H9 (cell line): ENCODE data around the gene TTC39C. TPM values are rescaled to one million over a fixed set of nuclear protein-coding genes. Genes with fewer than 3 reads are reported as not detected.

Experiments
- DNase-seq: peaks from one replicate; pipeline ENCODE4 v3.0.0-alpha.2; 2017
- H2AFZ ChIP-seq: one replicate; pipeline ENCODE4 v1.6.1; 2013; ENCODE audit warnings: mild to moderate bottlenecking, low read length, control low read depth, moderate library complexity
- H2AK5ac ChIP-seq: 2 replicates; pipeline ENCODE4 v1.6.1; 2013; ENCODE audit warnings: low read length, control low read depth, mixed read lengths; ENCODE audit not compliant: insufficient read length
- H2BK120ac ChIP-seq: one replicate; pipeline ENCODE4 v1.6.1; 2013; ENCODE audit warnings: low read depth, mild to moderate bottlenecking, low read length, control low read depth, inconsistent platforms; ENCODE audit not compliant: poor library complexity, severe bottlenecking
- H2BK12ac ChIP-seq: 2 replicates; pipeline ENCODE4 v1.6.1; 2013; ENCODE audit warnings: low read length, control low read depth, mixed read lengths, low read depth; ENCODE audit not compliant: insufficient read length
- H2BK15ac ChIP-seq: 2 replicates; pipeline ENCODE4 v1.6.1; 2013; ENCODE audit warnings: low read depth, low read length, control low read depth
- H2BK20ac ChIP-seq: one replicate; pipeline ENCODE4 v1.6.1; 2013; ENCODE audit warnings: low read depth, mild to moderate bottlenecking, low read length, control low read depth, inconsistent platforms; ENCODE audit not compliant: poor library complexity, severe bottlenecking
- H2BK5ac ChIP-seq: 2 replicates; pipeline ENCODE4 v1.6.1; 2013; ENCODE audit warnings: low read length, control low read depth, mixed read lengths; ENCODE audit not compliant: insufficient read length
- H3K14ac ChIP-seq: 2 replicates; pipeline ENCODE4 v1.6.1; 2013; ENCODE audit warnings: low read length, control low read depth; ENCODE audit not compliant: insufficient read depth
- H3K18ac ChIP-seq: 2 replicates; pipeline ENCODE4 v1.6.1; 2013; ENCODE audit warnings: low read depth, mild to moderate bottlenecking, mixed read lengths, low read length, control low read depth; ENCODE audit not compliant: insufficient read length
- H3K23ac ChIP-seq: 2 replicates; pipeline ENCODE4 v1.6.1; 2013; ENCODE audit warnings: low read length, control low read depth, mixed read lengths, low read depth; ENCODE audit not compliant: insufficient read length
- H3K23me2 ChIP-seq: 2 replicates; pipeline ENCODE4 v1.6.1; 2013; ENCODE audit warnings: low read depth, mild to moderate bottlenecking, mixed read lengths, low read length, control low read depth; ENCODE audit not compliant: insufficient read length, poor library complexity, severe bottlenecking
- H3K27ac ChIP-seq: 2 replicates; pipeline ENCODE4 v1.5.1; 2013; ENCODE audit warnings: low read length, control low read depth, mixed read lengths, low read depth; ENCODE audit not compliant: insufficient read length
- H3K27me3 ChIP-seq: 2 replicates; pipeline ENCODE4 v1.6.1; 2013; ENCODE audit warnings: low read length, control low read depth, inconsistent platforms; ENCODE audit not compliant: insufficient read depth
- H3K4ac ChIP-seq: 2 replicates; pipeline ENCODE4 v1.6.1; 2013; ENCODE audit warnings: low read depth, mild to moderate bottlenecking, control low read depth, inconsistent platforms, low read length, moderate library complexity
- H3K4me1 ChIP-seq: 2 replicates; pipeline ENCODE4 v1.6.1; 2013; ENCODE audit warnings: low read length, control low read depth, inconsistent platforms; ENCODE audit not compliant: insufficient read depth
- H3K4me2 ChIP-seq: 2 replicates; pipeline ENCODE4 v1.6.1; 2013; ENCODE audit warnings: low read length, control low read depth, mixed read lengths; ENCODE audit not compliant: insufficient read length, insufficient read depth
- H3K56ac ChIP-seq: 2 replicates; pipeline ENCODE4 v1.6.1; 2013; ENCODE audit warnings: low read depth, mild to moderate bottlenecking, mixed read lengths, low read length, control low read depth; ENCODE audit not compliant: insufficient read length
- H3K79me1 ChIP-seq: 2 replicates; pipeline ENCODE4 v1.6.1; 2013; ENCODE audit warnings: low read depth, mild to moderate bottlenecking, moderate library complexity, low read length, control low read depth, inconsistent platforms; ENCODE audit not compliant: insufficient read depth, poor library complexity, severe bottlenecking
- H3K79me2 ChIP-seq: 2 replicates; pipeline ENCODE4 v1.6.1; 2013; ENCODE audit warnings: low read length, control low read depth, inconsistent platforms; ENCODE audit not compliant: insufficient read depth
- H3K9ac ChIP-seq: 2 replicates; pipeline ENCODE4 v1.6.1; 2013; ENCODE audit warnings: low read length, control low read depth, mixed read lengths; ENCODE audit not compliant: insufficient read length; ENCODE audit errors: extremely low read depth
- H3K9me3 ChIP-seq: one replicate; pipeline ENCODE4 v1.6.1; 2013; ENCODE audit warnings: low read depth, low read length, inconsistent platforms; ENCODE audit not compliant: control insufficient read depth
- H3T11ph ChIP-seq: one replicate; pipeline ENCODE4 v1.6.1; 2013; ENCODE audit warnings: mild to moderate bottlenecking, low read length, control low read depth, inconsistent platforms
- H4K20me1 ChIP-seq: one replicate; pipeline ENCODE4 v1.6.1; 2013; ENCODE audit not compliant: control insufficient read depth, insufficient read length, insufficient read depth
- H4K5ac ChIP-seq: 2 replicates; pipeline ENCODE4 v1.6.1; 2013; ENCODE audit warnings: low read depth, mild to moderate bottlenecking, mixed read lengths, low read length, control low read depth; ENCODE audit not compliant: insufficient read length
- H4K8ac ChIP-seq: replicated peaks from 2 replicates; pipeline ENCODE4 v1.6.1; 2013; ENCODE audit warnings: low read length, control low read depth, mixed read lengths, low read depth; ENCODE audit not compliant: insufficient read length
- H4K91ac ChIP-seq: 2 replicates; pipeline ENCODE4 v1.6.1; 2013; ENCODE audit warnings: low read depth, mild to moderate bottlenecking, moderate library complexity, mixed read lengths, low read length, control low read depth; ENCODE audit not compliant: insufficient read length
- H3K27ac Mint-ChIP-seq, 3 experiments: 2 replicates in 2 of 3; 3 replicates in 1 of 3; pipeline ENCODE4 v1.8.0; 2020 to 2021; ENCODE audit warnings: mixed read lengths in 3 of 3, mild to moderate bottlenecking in 1 of 3, moderate library complexity in 1 of 3
- H3K27me3 Mint-ChIP-seq: 2 replicates; pipeline ENCODE4 v1.8.0; 2021; ENCODE audit warnings: low read depth, mild to moderate bottlenecking, moderate library complexity, mixed read lengths
- H3K36me3 Mint-ChIP-seq, 3 experiments: 2 replicates in 2 of 3; 3 replicates in 1 of 3; pipeline ENCODE4 v1.8.0; 2020 to 2021; ENCODE audit warnings: low read depth in 3 of 3, mixed read lengths in 3 of 3; ENCODE audit not compliant: insufficient read depth in 1 of 3
- H3K4me1 Mint-ChIP-seq, 2 experiments: 2 replicates each; pipeline ENCODE4 v1.8.0; 2020; ENCODE audit warnings: mixed read lengths in 2 of 2
- H3K4me3 Mint-ChIP-seq, 2 experiments: 2 replicates in 1 of 2; 3 replicates in 1 of 2; pipeline ENCODE4 v1.8.0; 2020 to 2021; ENCODE audit warnings: mild to moderate bottlenecking in 2 of 2, mixed read lengths in 2 of 2, moderate library complexity in 1 of 2
- H3K9me3 Mint-ChIP-seq, 2 experiments: 2 replicates in 1 of 2; 3 replicates in 1 of 2; pipeline ENCODE4 v1.8.0; 2020; ENCODE audit warnings: mild to moderate bottlenecking in 2 of 2, mixed read lengths in 2 of 2, moderate library complexity in 1 of 2
- WGBS: extraction: QIAGEN DNeasy Blood & Tissue Kit; methylation state at CpG from one replicate; pipeline ENCODE4 v1.1.7; 2013; ENCODE audit warnings: missing lambda C conversion rate, low lambda C conversion rate, mixed read lengths; ENCODE audit not compliant: insufficient read length; ENCODE audit errors: extremely low coverage; 5-methylcytosine and 5-hydroxymethylcytosine counted together
- total RNA-seq: library from RNA; stranded (reverse); gene quantifications from 2 replicates; pipeline ENCODE4 v1.2.1, GENCODE V29; 2021
- TF ChIP-seq, protein P1 (sequence below): fragments of 200-600 bp; sonication (generic); conservative IDR thresholded peaks from 3 replicates; pipeline ENCODE4 v1.8.0; 2021; ENCODE audit warnings: antibody characterized with exemption, mild to moderate bottlenecking

Gene TTC39C
- total RNA-seq, 1 experiment from 2014 or later: 18.0 TPM

DNA sequence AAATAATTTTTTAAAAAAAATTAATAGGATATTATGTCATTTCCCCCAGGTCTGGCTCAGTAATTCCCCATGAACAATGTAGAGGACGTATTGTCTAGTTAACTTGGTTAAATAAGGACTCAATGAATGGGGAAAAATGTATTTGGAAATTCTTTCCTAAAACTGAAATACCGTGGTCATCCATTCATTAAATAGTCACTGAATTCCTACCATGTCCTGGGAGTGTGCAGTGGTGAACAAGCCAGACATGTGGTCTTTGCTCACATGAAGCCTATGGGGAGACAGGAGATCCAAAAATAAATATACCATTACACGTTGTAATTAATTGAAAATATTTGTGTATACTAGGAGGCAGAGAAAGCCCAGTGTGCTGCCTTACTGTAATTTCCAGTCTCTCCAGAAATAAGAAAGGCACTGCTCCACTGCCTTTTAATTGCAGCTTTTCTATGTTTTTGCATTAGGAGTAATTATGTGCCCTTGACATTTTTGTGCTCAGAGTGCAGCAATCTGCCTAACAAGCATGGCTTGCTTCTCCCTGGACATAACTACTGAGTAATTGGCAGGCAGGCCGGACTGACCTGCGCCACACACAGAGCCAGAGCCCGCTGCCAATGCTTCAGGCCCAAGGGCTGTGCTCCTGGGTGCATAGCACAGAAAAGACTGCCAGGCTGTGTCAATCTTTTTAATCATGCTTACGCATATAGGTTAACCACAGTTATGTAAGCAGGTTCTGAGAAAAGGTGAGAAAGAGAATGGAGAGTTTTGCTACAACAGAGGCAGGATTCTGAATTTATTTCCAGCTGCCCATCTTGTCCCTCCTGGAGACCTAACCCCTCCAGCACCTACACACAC is 22.2 kb upstream of the TTC39C start:
- H3K4me2 ChIP-seq: no peak overlapping the region
- no peak overlapping the region for H4K8ac ChIP-seq
- no peaks in the 10 kb centered on the region for H3K36me3 Mint-ChIP-seq
- no peak overlapping the region for H3K4me3 Mint-ChIP-seq
- no peak overlapping the region for H2BK15ac ChIP-seq
- H3K27ac ChIP-seq: no peak overlapping the region
- no peak overlapping the region for H4K5ac ChIP-seq
- H3K4me1 ChIP-seq: no peaks in the 10 kb centered on the region; the same call in 1 of the 2 replicates
- TF ChIP-seq, protein P1, sequence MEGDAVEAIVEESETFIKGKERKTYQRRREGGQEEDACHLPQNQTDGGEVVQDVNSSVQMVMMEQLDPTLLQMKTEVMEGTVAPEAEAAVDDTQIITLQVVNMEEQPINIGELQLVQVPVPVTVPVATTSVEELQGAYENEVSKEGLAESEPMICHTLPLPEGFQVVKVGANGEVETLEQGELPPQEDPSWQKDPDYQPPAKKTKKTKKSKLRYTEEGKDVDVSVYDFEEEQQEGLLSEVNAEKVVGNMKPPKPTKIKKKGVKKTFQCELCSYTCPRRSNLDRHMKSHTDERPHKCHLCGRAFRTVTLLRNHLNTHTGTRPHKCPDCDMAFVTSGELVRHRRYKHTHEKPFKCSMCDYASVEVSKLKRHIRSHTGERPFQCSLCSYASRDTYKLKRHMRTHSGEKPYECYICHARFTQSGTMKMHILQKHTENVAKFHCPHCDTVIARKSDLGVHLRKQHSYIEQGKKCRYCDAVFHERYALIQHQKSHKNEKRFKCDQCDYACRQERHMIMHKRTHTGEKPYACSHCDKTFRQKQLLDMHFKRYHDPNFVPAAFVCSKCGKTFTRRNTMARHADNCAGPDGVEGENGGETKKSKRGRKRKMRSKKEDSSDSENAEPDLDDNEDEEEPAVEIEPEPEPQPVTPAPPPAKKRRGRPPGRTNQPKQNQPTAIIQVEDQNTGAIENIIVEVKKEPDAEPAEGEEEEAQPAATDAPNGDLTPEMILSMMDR: no peak
- no peak overlapping the region for H3K4ac ChIP-seq
- DNase-seq: no peak
- H3K27me3 ChIP-seq: no peaks in the 10 kb centered on the region
- no peak overlapping the region for H3T11ph ChIP-seq
- no peaks in the 10 kb centered on the region for H3K27me3 Mint-ChIP-seq
- no peaks in the 10 kb centered on the region for H3K79me2 ChIP-seq
- no peak overlapping the region for H2BK12ac ChIP-seq
- peaks cover 4 to 6% of the 10 kb centered on the region in 2 experiments; a peak in 2 of 4 replicates for H3K4me1 Mint-ChIP-seq
- H4K91ac ChIP-seq: no peak overlapping the region
- H2AK5ac ChIP-seq: no peak overlapping the region
- no peak overlapping the region for H2BK120ac ChIP-seq
- H3K27ac Mint-ChIP-seq: no peak overlapping the region
- no peaks in the 10 kb centered on the region for H4K20me1 ChIP-seq
- no peak overlapping the region for H3K23ac ChIP-seq
- no peak overlapping the region for H3K14ac ChIP-seq
- no peak overlapping the region for H2AFZ ChIP-seq
- no peaks in the 10 kb centered on the region for H3K23me2 ChIP-seq
- no peak overlapping the region for H3K9ac ChIP-seq
- H3K56ac ChIP-seq: no peak overlapping the region
- H2BK20ac ChIP-seq: no peak overlapping the region
- WGBS: no CpG with 5 or more reads among the region's 7 CpGs
- no peaks in the 10 kb centered on the region for H3K9me3 ChIP-seq
- H3K9me3 Mint-ChIP-seq: no peaks in the 10 kb centered on the region
- H2BK5ac ChIP-seq: no peak overlapping the region
- H3K79me1 ChIP-seq: no peaks in the 10 kb centered on the region
- no peak overlapping the region for H3K18ac ChIP-seq
